Measurements from ENCODE around the gene CA9. TPM values are rescaled to one million over a fixed set of nuclear protein-coding genes. Genes with fewer than 3 reads are reported as not detected.

Gene CA9
- total RNA-seq, 1 experiment from 2014 or later = 0.40 TPM

- no peak overlapping the region for H3K4me3 ChIP-seq
- DNase-seq = peak; percentile 67
- peaks cover 71% of the 10 kb centered on the region for H3K36me3 ChIP-seq
- no peaks in the 10 kb centered on the region for H3K9me3 ChIP-seq
- no peaks in the 10 kb centered on the region for H3K27me3 ChIP-seq
Observed at GRCh38 chr9:35696520-35697215, 22.9 kb downstream of the CA9 start.

GRCh38 chr9:35697486-35697885 is 23.8 kb downstream of the CA9 start:
- peaks cover 79% of the 10 kb centered on the region for H3K36me3 ChIP-seq
- peak; percentile 2 for DNase-seq
- no peaks in the 10 kb centered on the region for H3K9me3 ChIP-seq
- no peak overlapping the region for H3K4me3 ChIP-seq
- H3K27me3 ChIP-seq = no peaks in the 10 kb centered on the region

- Histone ChIP-seq H3K4me3 (no peak overlapping the region), H3K36me3 (peaks cover 87% of the 10 kb centered on the region), H3K9me3 (no peaks in the 10 kb centered on the region), H3K27me3 (no peaks in the 10 kb centered on the region)
- no peak for DNase-seq
Observed at GRCh38 chr9:35698231-35698630, 24.5 kb downstream of the CA9 start.

- no peak for DNase-seq
- Histone ChIP-seq H3K36me3 (peaks cover 98% of the 10 kb centered on the region), H3K27me3 (no peaks in the 10 kb centered on the region), H3K9me3 (no peaks in the 10 kb centered on the region), H3K4me3 (no peak overlapping the region)
Observed at GRCh38 chr9:35700031-35700430, 26.3 kb downstream of the CA9 start.

- H3K9me3 ChIP-seq = no peaks in the 10 kb centered on the region
- DNase-seq = no peak
- peaks cover 100% of the 10 kb centered on the region for H3K36me3 ChIP-seq
Observed at GRCh38 chr9:35700942-35701341, 27.2 kb downstream of the CA9 start.

GRCh38 chr9:35702696-35703095 is 29.0 kb downstream of the CA9 start:
- Histone ChIP-seq H3K4me3 (no peak overlapping the region), H3K27me3 (no peaks in the 10 kb centered on the region), H3K9me3 (no peaks in the 10 kb centered on the region), H3K36me3 (peaks cover 100% of the 10 kb centered on the region)
- no peak for DNase-seq

More at GRCh38 chr9:35700942-35701341, 27.2 kb downstream of the CA9 start:
- Histone ChIP-seq H3K4me3 (no peak overlapping the region), H3K27me3 (no peaks in the 10 kb centered on the region)

- Histone ChIP-seq H3K36me3 (peaks cover 100% of the 10 kb centered on the region), H3K4me3 (no peak overlapping the region), H3K27me3 (no peaks in the 10 kb centered on the region), H3K9me3 (no peaks in the 10 kb centered on the region)
- DNase-seq = no peak
Observed at GRCh38 chr9:35703906-35704672, 30.4 kb downstream of the CA9 start.

GRCh38 chr9:35705372-35705771 is 31.6 kb downstream of the CA9 start:
- Histone ChIP-seq H3K4me3 (no peak overlapping the region), H3K27me3 (no peaks in the 10 kb centered on the region), H3K9me3 (no peaks in the 10 kb centered on the region), H3K36me3 (peaks cover 95% of the 10 kb centered on the region)
- no peak for DNase-seq

- Histone ChIP-seq H3K4me3 (no peak overlapping the region), H3K9me3 (no peaks in the 10 kb centered on the region), H3K36me3 (peaks cover 95% of the 10 kb centered on the region), H3K27me3 (no peaks in the 10 kb centered on the region)
- no peak for DNase-seq
Observed at GRCh38 chr9:35705836-35706430, 32.2 kb downstream of the CA9 start.

GRCh38 chr9:35706951-35707350 is 33.2 kb downstream of the CA9 start:
- no peaks in the 10 kb centered on the region for H3K9me3 ChIP-seq
- no peaks in the 10 kb centered on the region for H3K27me3 ChIP-seq

GRCh38 chr9:35708146-35708545 is 34.4 kb downstream of the CA9 start:
- Histone ChIP-seq H3K36me3 (peaks cover 95% of the 10 kb centered on the region), H3K9me3 (no peaks in the 10 kb centered on the region), H3K27me3 (no peaks in the 10 kb centered on the region), H3K4me3 (no peak overlapping the region)
- no peak for DNase-seq

More at GRCh38 chr9:35706951-35707350, 33.2 kb downstream of the CA9 start:
- Histone ChIP-seq H3K36me3 (peaks cover 95% of the 10 kb centered on the region), H3K4me3 (no peak overlapping the region)
- DNase-seq = no peak

GRCh38 chr9:35710818-35711500 is 37.2 kb downstream of the CA9 start:
- H3K4me3 ChIP-seq = no peak overlapping the region
- H3K27me3 ChIP-seq = no peaks in the 10 kb centered on the region
- H3K9me3 ChIP-seq = no peaks in the 10 kb centered on the region
- H3K36me3 ChIP-seq = peaks cover 95% of the 10 kb centered on the region
- no peak for DNase-seq

- Histone ChIP-seq H3K27me3 (no peaks in the 10 kb centered on the region), H3K36me3 (peaks cover 95% of the 10 kb centered on the region)
- DNase-seq = no peak
Observed at GRCh38 chr9:35711501-35712428, 38.0 kb downstream of the CA9 start.

GRCh38 chr9:35712762-35713400 is 39.2 kb downstream of the CA9 start:
- DNase-seq = no peak
- no peaks in the 10 kb centered on the region for H3K9me3 ChIP-seq
- H3K36me3 ChIP-seq = peaks cover 95% of the 10 kb centered on the region
- no peaks in the 10 kb centered on the region for H3K27me3 ChIP-seq
- H3K4me3 ChIP-seq = no peak overlapping the region

More at GRCh38 chr9:35711501-35712428, 38.0 kb downstream of the CA9 start:
- Histone ChIP-seq H3K9me3 (no peaks in the 10 kb centered on the region), H3K4me3 (no peak overlapping the region)

GRCh38 chr9:35713578-35713977 is 39.9 kb downstream of the CA9 start:
- no peak for DNase-seq
- Histone ChIP-seq H3K27me3 (no peaks in the 10 kb centered on the region), H3K4me3 (no peak overlapping the region), H3K9me3 (no peaks in the 10 kb centered on the region), H3K36me3 (peaks cover 95% of the 10 kb centered on the region)

GRCh38 chr9:35714123-35714522 is 40.4 kb downstream of the CA9 start:
- Histone ChIP-seq H3K4me3 (no peak overlapping the region), H3K27me3 (no peaks in the 10 kb centered on the region), H3K9me3 (no peaks in the 10 kb centered on the region), H3K36me3 (peaks cover 95% of the 10 kb centered on the region)
- no peak for DNase-seq

All from MG63 (cell line).